ENCODE measurements around the gene CAST.

- TF ChIP-seq CTCF (IDR thresholded peaks at IDR 0.05) (no peak), POLR2A (IDR thresholded peaks at IDR 0.05) (no peak)
These were observed 26.1 kb upstream of the CAST start for GRCh38 chr5:96636046-96636445.

Data from adrenal gland (tissue), 5 donors.